Posterior vena cava (tissue), 2 donors: ENCODE measurements around the gene C8B. TPM values are rescaled to one million over a fixed set of nuclear protein-coding genes. Genes with fewer than 3 reads are reported as not detected.

Source experiments
- DNase-seq: peaks from one replicate; pipeline ENCODE4 v3.0.0-alpha.2; 2020; ENCODE audit warnings: low spot score
- intact Hi-C, 2 donors: fragments of 100-400 bp; cut with DNase I; formaldehyde crosslinking; loops; one replicate each; pipeline versions ENCODE4 v1.14.1 to v1.14.2; 2022 to 2023
- total RNA-seq, 2 donors: library from RNA; stranded (reverse); fragmentation: NEBNext Ultra II Directional; extraction: Animal tissue kit (Norgen Biotek cat#: 25700); gene quantifications; one replicate each; pipeline ENCODE4 v1.2.1, GENCODE V29; 2021
- donor health status: DM: yes; HTN: yes; CAD: no.
- donor health status: DM: yes; HTN: yes; CAD: no.

Gene C8B
- total RNA-seq, 2 donors from 2014 or later: not detected

GRCh38 chr1:56910441-56910985, 55.3 kb downstream of the C8B start:
- intact Hi-C loops: no loop called here
- no peak for DNase-seq

GRCh38 chr1:56908619-56909221, 57.1 kb downstream of the C8B start:
- intact Hi-C loops: no loop called here
- no peak for DNase-seq

GRCh38 chr1:56905667-56906066, 60.1 kb downstream of the C8B start:
- intact Hi-C loops: no loop called here
- DNase-seq: no peak

GRCh38 chr1:56904663-56905397, 61.0 kb downstream of the C8B start:
- intact Hi-C loops: no loop called here
- no peak for DNase-seq

- intact Hi-C loops: no loop called here
- DNase-seq: no peak
These were observed 62.0 kb downstream of the C8B start for GRCh38 chr1:56903778-56904177.

- intact Hi-C loops: no loop called here
- no peak for DNase-seq
These were observed 64.1 kb downstream of the C8B start for GRCh38 chr1:56901716-56902115.

- no peak for DNase-seq
- intact Hi-C loops: no loop called here
These were observed 66.9 kb downstream of the C8B start for GRCh38 chr1:56898879-56899278.

- intact Hi-C loops: no loop called here
- DNase-seq: no peak
These were observed 67.8 kb downstream of the C8B start for GRCh38 chr1:56898005-56898373.

- intact Hi-C loops: no loop called here
- DNase-seq: no peak
These were observed 68.4 kb downstream of the C8B start for GRCh38 chr1:56897150-56898004.

GRCh38 chr1:56894014-56894413, 71.8 kb downstream of the C8B start:
- intact Hi-C loops: no loop called here
- no peak for DNase-seq

- no peak for DNase-seq
- intact Hi-C loops: no loop called here
These were observed 75.6 kb downstream of the C8B start for GRCh38 chr1:56890229-56890628.

- DNase-seq: no peak
- intact Hi-C loops: no loop called here
These were observed 84.4 kb downstream of the C8B start for GRCh38 chr1:56881417-56881816.

- DNase-seq: no peak
- intact Hi-C loops: no loop called here
These were observed 85.0 kb downstream of the C8B start for GRCh38 chr1:56880774-56881173.

Other genes starting within 250 kb of the C8B start
- gene FYB2, start 146.6 kb downstream of the C8B start, total RNA-seq: not detected
- not detected for gene C8A, start 111.2 kb downstream of the C8B start, total RNA-seq